ENCODE measurements around the gene LRRC43. TPM values are rescaled to one million over a fixed set of nuclear protein-coding genes. Genes with fewer than 3 reads are reported as not detected.

The LRRC43 gene
- total RNA-seq, 1 donor from 2014 or later: 0.24 TPM

DNA sequence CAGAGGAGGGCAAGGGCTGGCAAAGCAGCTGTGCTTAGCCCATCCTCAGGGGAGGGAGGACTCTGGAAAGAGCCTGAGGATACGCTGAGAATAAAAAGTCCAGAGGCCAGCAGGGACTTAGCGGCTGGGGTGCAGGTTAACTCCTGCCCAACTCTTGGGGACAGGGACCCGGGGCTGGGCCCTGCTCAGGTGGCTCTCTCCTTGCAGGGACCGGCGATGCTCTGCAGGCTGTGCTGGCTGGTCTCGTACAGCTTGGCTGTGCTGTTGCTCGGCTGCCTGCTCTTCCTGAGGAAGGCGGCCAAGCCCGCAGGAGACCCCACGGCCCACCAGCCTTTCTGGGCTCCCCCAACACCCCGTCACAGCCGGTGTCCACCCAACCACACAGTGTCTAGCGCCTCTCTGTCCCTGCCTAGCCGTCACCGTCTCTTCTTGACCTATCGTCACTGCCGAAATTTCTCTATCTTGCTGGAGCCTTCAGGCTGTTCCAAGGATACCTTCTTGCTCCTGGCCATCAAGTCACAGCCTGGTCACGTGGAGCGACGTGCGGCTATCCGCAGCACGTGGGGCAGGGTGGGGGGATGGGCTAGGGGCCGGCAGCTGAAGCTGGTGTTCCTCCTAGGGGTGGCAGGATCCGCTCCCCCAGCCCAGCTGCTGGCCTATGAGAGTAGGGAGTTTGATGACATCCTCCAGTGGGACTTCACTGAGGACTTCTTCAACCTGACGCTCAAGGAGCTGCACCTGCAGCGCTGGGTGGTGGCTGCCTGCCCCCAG lies 23.4 kb downstream of the LRRC43 start:
- H3K4me3 ChIP-seq: no peak overlapping the region
- peaks cover 50% of the 10 kb centered on the region for H3F3A ChIP-seq (ENCODE audit: low read depth)
- no peak overlapping the region for H3K4me2 ChIP-seq
- H3K79me2 ChIP-seq (ENCODE audit: low read depth): no peaks in the 10 kb centered on the region
- no peak overlapping the region for H3K9ac ChIP-seq
- H3K27me3 Mint-ChIP-seq (ENCODE audit: insufficient read depth, low read depth): peaks cover 39% of the 10 kb centered on the region
- no peak overlapping the region for H2AFZ ChIP-seq (replicated peaks)
- no peak overlapping the region for H3K27ac ChIP-seq
- no peak overlapping the region for H3K4me3 Mint-ChIP-seq
- TF ChIP-seq EZH2phosphoT487 (IDR thresholded peaks at IDR 0.05) (no peak), EZH2 (IDR thresholded peaks at IDR 0.05) (no peak)
- TF ChIP-seq, protein P1, sequence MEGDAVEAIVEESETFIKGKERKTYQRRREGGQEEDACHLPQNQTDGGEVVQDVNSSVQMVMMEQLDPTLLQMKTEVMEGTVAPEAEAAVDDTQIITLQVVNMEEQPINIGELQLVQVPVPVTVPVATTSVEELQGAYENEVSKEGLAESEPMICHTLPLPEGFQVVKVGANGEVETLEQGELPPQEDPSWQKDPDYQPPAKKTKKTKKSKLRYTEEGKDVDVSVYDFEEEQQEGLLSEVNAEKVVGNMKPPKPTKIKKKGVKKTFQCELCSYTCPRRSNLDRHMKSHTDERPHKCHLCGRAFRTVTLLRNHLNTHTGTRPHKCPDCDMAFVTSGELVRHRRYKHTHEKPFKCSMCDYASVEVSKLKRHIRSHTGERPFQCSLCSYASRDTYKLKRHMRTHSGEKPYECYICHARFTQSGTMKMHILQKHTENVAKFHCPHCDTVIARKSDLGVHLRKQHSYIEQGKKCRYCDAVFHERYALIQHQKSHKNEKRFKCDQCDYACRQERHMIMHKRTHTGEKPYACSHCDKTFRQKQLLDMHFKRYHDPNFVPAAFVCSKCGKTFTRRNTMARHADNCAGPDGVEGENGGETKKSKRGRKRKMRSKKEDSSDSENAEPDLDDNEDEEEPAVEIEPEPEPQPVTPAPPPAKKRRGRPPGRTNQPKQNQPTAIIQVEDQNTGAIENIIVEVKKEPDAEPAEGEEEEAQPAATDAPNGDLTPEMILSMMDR (IDR thresholded peaks at IDR 0.05): no peak
- peaks cover 16% of the 10 kb centered on the region for H3K36me3 Mint-ChIP-seq
- no peak overlapping the region for H3K27ac Mint-ChIP-seq
- peaks cover 12% of the 10 kb centered on the region for H3K36me3 ChIP-seq
- peaks cover 54% of the 10 kb centered on the region for H3K27me3 ChIP-seq
- no peaks in the 10 kb centered on the region for H3K9me3 ChIP-seq (ENCODE audit: low read depth)
- no peak for DNase-seq (ENCODE audit: low spot score)
- peaks cover 48% of the 10 kb centered on the region for H4K20me1 ChIP-seq (ENCODE audit: low read depth)
- peaks cover 9% of the 10 kb centered on the region for H3K4me1 Mint-ChIP-seq
- peaks cover 3% of the 10 kb centered on the region for H3K4me1 ChIP-seq
- no peaks in the 10 kb centered on the region for H3K9me3 Mint-ChIP-seq

DNA sequence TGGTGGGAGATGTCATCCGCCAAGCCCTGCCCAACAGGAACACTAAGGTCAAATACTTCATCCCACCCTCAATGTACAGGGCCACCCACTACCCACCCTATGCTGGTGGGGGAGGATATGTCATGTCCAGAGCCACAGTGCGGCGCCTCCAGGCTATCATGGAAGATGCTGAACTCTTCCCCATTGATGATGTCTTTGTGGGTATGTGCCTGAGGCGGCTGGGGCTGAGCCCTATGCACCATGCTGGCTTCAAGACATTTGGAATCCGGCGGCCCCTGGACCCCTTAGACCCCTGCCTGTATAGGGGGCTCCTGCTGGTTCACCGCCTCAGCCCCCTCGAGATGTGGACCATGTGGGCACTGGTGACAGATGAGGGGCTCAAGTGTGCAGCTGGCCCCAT lies 24.1 kb downstream of the LRRC43 start:
- Histone ChIP-seq H2AFZ (replicated peaks) (no peak overlapping the region), H4K20me1 (ENCODE audit: low read depth) (peaks cover 48% of the 10 kb centered on the region), H3F3A (ENCODE audit: low read depth) (peaks cover 50% of the 10 kb centered on the region), H3K4me3 (no peak overlapping the region), H3K4me2 (no peak overlapping the region), H3K36me3 (peaks cover 15% of the 10 kb centered on the region), H3K27ac (no peak overlapping the region), H3K4me1 (peaks cover 3% of the 10 kb centered on the region), H3K79me2 (ENCODE audit: low read depth) (no peaks in the 10 kb centered on the region), H3K9ac (no peak overlapping the region), H3K9me3 (ENCODE audit: low read depth) (no peaks in the 10 kb centered on the region), H3K27me3 (peaks cover 47% of the 10 kb centered on the region)
- Mint-ChIP-seq H3K9me3 (no peaks in the 10 kb centered on the region), H3K4me3 (no peak overlapping the region), H3K4me1 (peaks cover 9% of the 10 kb centered on the region), H3K27me3 (ENCODE audit: insufficient read depth, low read depth) (peaks cover 32% of the 10 kb centered on the region), H3K36me3 (peaks cover 16% of the 10 kb centered on the region), H3K27ac (no peak overlapping the region)
- TF ChIP-seq, protein P1 (IDR thresholded peaks at IDR 0.05): no peak
- no peak for TF ChIP-seq EZH2 (IDR thresholded peaks at IDR 0.05)
- TF ChIP-seq EZH2phosphoT487 (IDR thresholded peaks at IDR 0.05): no peak
- DNase-seq (ENCODE audit: low spot score): no peak

DNA sequence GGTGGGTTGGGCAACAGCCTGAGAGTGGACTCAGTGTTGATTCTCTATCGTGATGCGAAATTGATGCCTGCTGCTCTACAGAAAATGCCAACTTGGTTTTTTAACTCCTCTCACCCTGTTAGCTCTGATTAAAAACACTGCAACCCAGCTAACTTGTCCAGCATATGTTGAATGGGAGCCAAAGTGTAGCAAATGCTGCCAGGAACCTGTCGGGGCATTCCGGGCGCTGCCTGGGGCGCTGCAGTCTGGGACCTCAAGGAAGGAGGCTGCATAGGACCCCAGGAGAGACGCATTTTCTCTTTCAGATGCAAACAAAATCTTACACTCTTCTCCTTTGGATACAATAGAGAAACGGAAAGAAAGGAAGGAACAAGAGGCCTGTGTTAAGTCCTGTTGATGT lies 24.5 kb downstream of the LRRC43 start:
- Histone ChIP-seq H3K27me3 (peaks cover 43% of the 10 kb centered on the region), H3K4me2 (no peak overlapping the region), H3F3A (ENCODE audit: low read depth) (peaks cover 50% of the 10 kb centered on the region), H3K4me3 (no peak overlapping the region), H3K9me3 (ENCODE audit: low read depth) (no peaks in the 10 kb centered on the region), H3K4me1 (peaks cover 3% of the 10 kb centered on the region), H4K20me1 (ENCODE audit: low read depth) (peaks cover 48% of the 10 kb centered on the region), H3K9ac (no peak overlapping the region), H3K79me2 (ENCODE audit: low read depth) (no peaks in the 10 kb centered on the region), H3K36me3 (peaks cover 18% of the 10 kb centered on the region), H3K27ac (no peak overlapping the region), H2AFZ (replicated peaks) (no peak overlapping the region)
- H3K36me3 Mint-ChIP-seq: peaks cover 20% of the 10 kb centered on the region
- peaks cover 31% of the 10 kb centered on the region for H3K27me3 Mint-ChIP-seq (ENCODE audit: insufficient read depth, low read depth)
- H3K9me3 Mint-ChIP-seq: no peaks in the 10 kb centered on the region
- no peak for DNase-seq (ENCODE audit: low spot score)
- H3K4me1 Mint-ChIP-seq: peaks cover 9% of the 10 kb centered on the region
- no peak overlapping the region for H3K27ac Mint-ChIP-seq
- no peak overlapping the region for H3K4me3 Mint-ChIP-seq
- no peak for TF ChIP-seq EZH2 (IDR thresholded peaks at IDR 0.05)
- TF ChIP-seq EZH2phosphoT487 (IDR thresholded peaks at IDR 0.05): no peak
- TF ChIP-seq, protein P1 (IDR thresholded peaks at IDR 0.05): no peak

Measured in neural progenitor cell (in vitro differentiated cells).